GM23338 (cell line): ENCODE results near the gene TBC1D16.

ENCODE experiments used
- CREB1 ChIP-seq: fragments of 250-450 bp; sonication (Bioruptor Pico); IDR thresholded peaks from 2 replicates; pipeline ENCODE4 v1.5.0; 2020; ENCODE audit warnings: low read depth, mild to moderate bottlenecking, moderate library complexity
- EZH2 ChIP-seq: fragments of 200-600 bp; sonication (generic); IDR thresholded peaks from one replicate; pipeline ENCODE4 v1.8.0; 2017; ENCODE audit warnings: antibody characterized with exemption, mild to moderate bottlenecking, low read depth; ENCODE audit not compliant: unreplicated experiment
- EZH2phosphoT487 ChIP-seq: fragments of 200-600 bp; sonication (generic); IDR thresholded peaks from one replicate; pipeline ENCODE4 v1.8.1; 2018; ENCODE audit warnings: antibody characterized with exemption; ENCODE audit not compliant: unreplicated experiment
- JUNB ChIP-seq: IDR thresholded peaks from one replicate; pipeline ENCODE4 v1.6.1; 2016; ENCODE audit warnings: antibody characterized with exemption; ENCODE audit not compliant: unreplicated experiment
- NANOG ChIP-seq: IDR thresholded peaks from 2 replicates; pipeline ENCODE4 v1.6.1; 2016; ENCODE audit warnings: antibody characterized with exemption, borderline replicate concordance
- POLR2AphosphoS5 ChIP-seq: IDR thresholded peaks from 2 replicates; pipeline ENCODE4 v1.6.1; 2016; ENCODE audit warnings: antibody characterized with exemption, low read depth
- ZNF114 ChIP-seq: fragments of 250-450 bp; sonication (Bioruptor Pico); IDR thresholded peaks from 2 replicates; pipeline ENCODE4 v1.5.0; 2020; ENCODE audit warnings: mild to moderate bottlenecking, moderate library complexity
- TF ChIP-seq, protein P1 (sequence below), 2 experiments: fragments of 200-600 bp in 1 of 2; sonication (generic) in 1 of 2; conservative IDR thresholded peaks; 2 replicates each; pipeline versions ENCODE4 v1.5.1 to v1.6.1; 2016 to 2017; ENCODE audit warnings: antibody characterized with exemption in 2 of 2, low read depth in 2 of 2, mild to moderate bottlenecking in 2 of 2, moderate library complexity in 1 of 2
- TF ChIP-seq, protein P2 (sequence below): IDR thresholded peaks from one replicate; pipeline ENCODE4 v1.6.1; 2018; ENCODE audit warnings: antibody characterized with exemption; ENCODE audit not compliant: unreplicated experiment
- TF ChIP-seq, protein P3 (sequence below): IDR thresholded peaks from 2 replicates; pipeline ENCODE4 v1.6.1; 2016; ENCODE audit warnings: antibody characterized with exemption

DNA sequence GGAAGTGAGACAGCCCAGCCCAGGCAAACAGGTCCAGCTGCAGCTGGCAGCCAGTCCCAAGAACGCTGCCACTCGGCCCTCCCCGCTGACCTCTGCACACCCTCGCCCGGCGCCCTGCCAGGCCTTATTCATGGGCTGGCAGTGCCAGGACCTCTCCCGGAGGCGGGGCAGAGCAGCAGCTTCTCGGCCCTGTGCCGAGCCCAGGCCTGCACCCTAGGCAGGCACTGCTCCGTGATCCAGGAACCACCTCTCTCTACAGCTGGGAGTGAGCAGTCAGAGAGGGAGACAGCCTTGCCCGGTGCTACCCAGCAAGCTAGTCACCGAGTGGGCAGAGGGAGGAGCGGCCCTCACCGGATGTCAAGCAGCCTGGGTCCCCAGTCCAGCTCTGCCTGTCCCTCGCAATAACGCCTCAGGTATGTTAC, 116.5 kb downstream of the TBC1D16 start:
- TF ChIP-seq, protein P1, sequence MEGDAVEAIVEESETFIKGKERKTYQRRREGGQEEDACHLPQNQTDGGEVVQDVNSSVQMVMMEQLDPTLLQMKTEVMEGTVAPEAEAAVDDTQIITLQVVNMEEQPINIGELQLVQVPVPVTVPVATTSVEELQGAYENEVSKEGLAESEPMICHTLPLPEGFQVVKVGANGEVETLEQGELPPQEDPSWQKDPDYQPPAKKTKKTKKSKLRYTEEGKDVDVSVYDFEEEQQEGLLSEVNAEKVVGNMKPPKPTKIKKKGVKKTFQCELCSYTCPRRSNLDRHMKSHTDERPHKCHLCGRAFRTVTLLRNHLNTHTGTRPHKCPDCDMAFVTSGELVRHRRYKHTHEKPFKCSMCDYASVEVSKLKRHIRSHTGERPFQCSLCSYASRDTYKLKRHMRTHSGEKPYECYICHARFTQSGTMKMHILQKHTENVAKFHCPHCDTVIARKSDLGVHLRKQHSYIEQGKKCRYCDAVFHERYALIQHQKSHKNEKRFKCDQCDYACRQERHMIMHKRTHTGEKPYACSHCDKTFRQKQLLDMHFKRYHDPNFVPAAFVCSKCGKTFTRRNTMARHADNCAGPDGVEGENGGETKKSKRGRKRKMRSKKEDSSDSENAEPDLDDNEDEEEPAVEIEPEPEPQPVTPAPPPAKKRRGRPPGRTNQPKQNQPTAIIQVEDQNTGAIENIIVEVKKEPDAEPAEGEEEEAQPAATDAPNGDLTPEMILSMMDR (conservative IDR thresholded peaks at IDR 0.05; ENCODE audit: low read depth in 2 of 2), result no peak
- TF ChIP-seq POLR2AphosphoS5, result no peak
- no peak for TF ChIP-seq EZH2phosphoT487
- no peak for TF ChIP-seq EZH2
- TF ChIP-seq, protein P2, sequence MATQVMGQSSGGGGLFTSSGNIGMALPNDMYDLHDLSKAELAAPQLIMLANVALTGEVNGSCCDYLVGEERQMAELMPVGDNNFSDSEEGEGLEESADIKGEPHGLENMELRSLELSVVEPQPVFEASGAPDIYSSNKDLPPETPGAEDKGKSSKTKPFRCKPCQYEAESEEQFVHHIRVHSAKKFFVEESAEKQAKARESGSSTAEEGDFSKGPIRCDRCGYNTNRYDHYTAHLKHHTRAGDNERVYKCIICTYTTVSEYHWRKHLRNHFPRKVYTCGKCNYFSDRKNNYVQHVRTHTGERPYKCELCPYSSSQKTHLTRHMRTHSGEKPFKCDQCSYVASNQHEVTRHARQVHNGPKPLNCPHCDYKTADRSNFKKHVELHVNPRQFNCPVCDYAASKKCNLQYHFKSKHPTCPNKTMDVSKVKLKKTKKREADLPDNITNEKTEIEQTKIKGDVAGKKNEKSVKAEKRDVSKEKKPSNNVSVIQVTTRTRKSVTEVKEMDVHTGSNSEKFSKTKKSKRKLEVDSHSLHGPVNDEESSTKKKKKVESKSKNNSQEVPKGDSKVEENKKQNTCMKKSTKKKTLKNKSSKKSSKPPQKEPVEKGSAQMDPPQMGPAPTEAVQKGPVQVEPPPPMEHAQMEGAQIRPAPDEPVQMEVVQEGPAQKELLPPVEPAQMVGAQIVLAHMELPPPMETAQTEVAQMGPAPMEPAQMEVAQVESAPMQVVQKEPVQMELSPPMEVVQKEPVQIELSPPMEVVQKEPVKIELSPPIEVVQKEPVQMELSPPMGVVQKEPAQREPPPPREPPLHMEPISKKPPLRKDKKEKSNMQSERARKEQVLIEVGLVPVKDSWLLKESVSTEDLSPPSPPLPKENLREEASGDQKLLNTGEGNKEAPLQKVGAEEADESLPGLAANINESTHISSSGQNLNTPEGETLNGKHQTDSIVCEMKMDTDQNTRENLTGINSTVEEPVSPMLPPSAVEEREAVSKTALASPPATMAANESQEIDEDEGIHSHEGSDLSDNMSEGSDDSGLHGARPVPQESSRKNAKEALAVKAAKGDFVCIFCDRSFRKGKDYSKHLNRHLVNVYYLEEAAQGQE, result no peak
- no peak for TF ChIP-seq ZNF114
- TF ChIP-seq, protein P3, sequence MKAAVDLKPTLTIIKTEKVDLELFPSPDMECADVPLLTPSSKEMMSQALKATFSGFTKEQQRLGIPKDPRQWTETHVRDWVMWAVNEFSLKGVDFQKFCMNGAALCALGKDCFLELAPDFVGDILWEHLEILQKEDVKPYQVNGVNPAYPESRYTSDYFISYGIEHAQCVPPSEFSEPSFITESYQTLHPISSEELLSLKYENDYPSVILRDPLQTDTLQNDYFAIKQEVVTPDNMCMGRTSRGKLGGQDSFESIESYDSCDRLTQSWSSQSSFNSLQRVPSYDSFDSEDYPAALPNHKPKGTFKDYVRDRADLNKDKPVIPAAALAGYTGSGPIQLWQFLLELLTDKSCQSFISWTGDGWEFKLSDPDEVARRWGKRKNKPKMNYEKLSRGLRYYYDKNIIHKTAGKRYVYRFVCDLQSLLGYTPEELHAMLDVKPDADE, result no peak
- TF ChIP-seq NANOG, result no peak
- TF ChIP-seq CREB1 (CRISPR knock-in tag), result no peak
- no peak for TF ChIP-seq JUNB
